ENCODE measurements around the gene STT3B.

STT3B gene

DNA sequence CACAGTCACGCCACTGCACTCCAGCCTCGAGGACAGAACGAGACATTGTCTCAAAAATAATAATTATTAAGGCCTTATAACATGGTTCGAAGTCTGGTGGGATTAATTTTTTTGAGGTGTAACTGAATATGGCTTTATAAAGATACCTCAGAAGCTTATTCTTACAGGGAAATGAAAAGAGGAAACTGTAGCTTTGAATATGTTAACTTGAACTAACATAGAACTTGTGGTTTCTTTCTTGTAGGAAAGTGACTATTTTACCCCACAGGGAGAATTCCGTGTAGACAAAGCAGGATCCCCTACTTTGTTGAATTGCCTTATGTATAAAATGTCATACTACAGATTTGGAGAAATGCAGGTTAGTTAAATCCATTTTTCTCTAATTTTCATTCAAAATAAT lies 96.3 kb downstream of the STT3B start:
- TF ChIP-seq, protein P1, sequence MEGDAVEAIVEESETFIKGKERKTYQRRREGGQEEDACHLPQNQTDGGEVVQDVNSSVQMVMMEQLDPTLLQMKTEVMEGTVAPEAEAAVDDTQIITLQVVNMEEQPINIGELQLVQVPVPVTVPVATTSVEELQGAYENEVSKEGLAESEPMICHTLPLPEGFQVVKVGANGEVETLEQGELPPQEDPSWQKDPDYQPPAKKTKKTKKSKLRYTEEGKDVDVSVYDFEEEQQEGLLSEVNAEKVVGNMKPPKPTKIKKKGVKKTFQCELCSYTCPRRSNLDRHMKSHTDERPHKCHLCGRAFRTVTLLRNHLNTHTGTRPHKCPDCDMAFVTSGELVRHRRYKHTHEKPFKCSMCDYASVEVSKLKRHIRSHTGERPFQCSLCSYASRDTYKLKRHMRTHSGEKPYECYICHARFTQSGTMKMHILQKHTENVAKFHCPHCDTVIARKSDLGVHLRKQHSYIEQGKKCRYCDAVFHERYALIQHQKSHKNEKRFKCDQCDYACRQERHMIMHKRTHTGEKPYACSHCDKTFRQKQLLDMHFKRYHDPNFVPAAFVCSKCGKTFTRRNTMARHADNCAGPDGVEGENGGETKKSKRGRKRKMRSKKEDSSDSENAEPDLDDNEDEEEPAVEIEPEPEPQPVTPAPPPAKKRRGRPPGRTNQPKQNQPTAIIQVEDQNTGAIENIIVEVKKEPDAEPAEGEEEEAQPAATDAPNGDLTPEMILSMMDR (conservative IDR thresholded peaks at IDR 0.05), result no peak
- no peak overlapping the region for H3K27ac ChIP-seq

GRCh38 chr3:31634476-31634875 lies 101.8 kb downstream of the STT3B start:
- TF ChIP-seq, protein P1 (conservative IDR thresholded peaks at IDR 0.05), result no peak
- H3K27ac ChIP-seq, result no peak overlapping the region

DNA sequence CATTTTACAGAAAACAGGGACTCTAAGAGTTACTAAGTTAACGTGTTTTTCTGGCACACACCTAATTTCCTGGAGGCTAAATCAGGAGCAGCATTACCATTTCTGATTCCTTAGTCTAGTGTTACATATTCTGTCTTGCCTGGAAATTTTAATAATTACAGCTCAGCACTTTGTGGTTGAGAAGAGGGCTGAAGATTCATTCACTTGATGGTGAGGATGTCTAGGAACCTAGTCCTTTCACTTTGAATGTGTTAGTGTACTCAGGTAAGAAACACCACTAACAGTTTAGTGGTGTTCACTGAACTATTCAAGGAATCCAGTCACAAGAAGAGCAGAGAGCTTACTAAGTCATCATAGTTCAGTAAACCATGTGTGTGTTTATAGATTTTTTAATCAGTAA lies 102.8 kb downstream of the STT3B start:
- H3K27ac ChIP-seq, result no peak overlapping the region

DNA sequence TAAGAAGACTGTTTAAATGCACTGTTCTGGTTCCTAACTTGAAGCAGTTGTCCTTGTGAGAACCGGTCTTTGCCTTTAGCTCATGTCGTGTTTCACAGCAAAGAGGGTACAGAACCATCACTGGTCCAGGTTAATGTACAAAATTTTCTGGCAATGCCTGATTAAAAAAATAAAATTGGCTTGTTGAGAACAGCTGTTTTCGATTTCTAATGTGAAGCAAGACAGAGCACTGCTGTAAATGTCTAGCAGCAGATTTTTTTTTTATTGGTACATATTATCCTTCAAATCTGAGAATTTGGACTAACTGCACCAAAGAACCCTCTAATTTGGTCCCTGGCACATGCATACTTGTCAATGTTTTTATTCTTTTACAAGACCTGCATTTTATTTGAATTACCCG lies 103.3 kb downstream of the STT3B start:
- TF ChIP-seq, protein P1 (conservative IDR thresholded peaks at IDR 0.05), result no peak
- H3K27ac ChIP-seq, result no peak overlapping the region

More for the DNA sequence above, 102.8 kb downstream of the STT3B start:
- TF ChIP-seq, protein P1 (conservative IDR thresholded peaks at IDR 0.05), result no peak

GRCh38 chr3:31636694-31637442 lies 104.1 kb downstream of the STT3B start:
- no peak overlapping the region for H3K27ac ChIP-seq
- TF ChIP-seq, protein P1 (conservative IDR thresholded peaks at IDR 0.05), result no peak

DNA sequence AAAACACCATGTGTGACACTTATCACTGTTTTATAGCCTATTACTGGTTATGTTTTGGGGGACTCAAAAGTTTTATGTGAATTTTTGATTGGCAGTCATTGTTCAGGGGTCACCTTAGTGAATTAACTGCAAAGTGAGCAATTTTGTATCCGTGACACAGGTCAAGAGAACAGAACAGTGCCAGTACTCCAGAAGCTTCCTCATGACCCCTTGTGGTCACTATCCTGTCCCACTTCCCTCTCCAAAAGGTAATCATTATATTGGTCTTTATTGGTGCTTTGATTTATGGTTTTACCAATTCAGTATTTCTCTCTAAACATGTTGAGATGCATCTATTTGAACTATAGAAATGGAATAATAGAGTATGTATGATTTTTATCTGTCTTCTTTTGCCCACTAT lies 107.1 kb downstream of the STT3B start:
- TF ChIP-seq, protein P1 (conservative IDR thresholded peaks at IDR 0.05), result no peak; the same call in 1 of the 2 replicates
- no peak overlapping the region for H3K27ac ChIP-seq

DNA sequence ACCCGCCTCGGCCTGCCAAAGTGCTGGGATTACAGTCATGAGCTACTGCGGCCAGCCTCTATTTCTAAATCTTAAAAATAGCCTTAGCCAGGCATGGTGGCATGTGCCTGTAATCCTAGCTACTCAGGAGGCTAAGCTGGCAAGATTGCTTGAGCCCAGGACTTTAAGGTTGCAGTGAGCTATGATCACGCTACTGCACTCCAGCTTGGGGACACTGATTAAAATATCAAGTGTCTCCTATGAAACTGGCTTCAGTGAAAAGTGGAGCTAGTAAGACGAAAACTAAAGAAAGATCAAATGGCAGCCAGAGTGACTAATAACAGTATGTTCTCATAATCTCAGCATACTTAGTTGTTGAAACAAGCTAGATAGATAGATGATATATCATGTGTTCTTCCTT lies 112.5 kb downstream of the STT3B start:
- H3K27ac ChIP-seq, result no peak overlapping the region
- TF ChIP-seq, protein P1 (conservative IDR thresholded peaks at IDR 0.05), result no peak
